ENCODE data around the gene CUZD1.
"Not testable (repeated sequence)": the region's sequence is repeated elsewhere in the genome, so short reads cannot be mapped to it uniquely, and the experiment has no call there.

The CUZD1 gene

DNA sequence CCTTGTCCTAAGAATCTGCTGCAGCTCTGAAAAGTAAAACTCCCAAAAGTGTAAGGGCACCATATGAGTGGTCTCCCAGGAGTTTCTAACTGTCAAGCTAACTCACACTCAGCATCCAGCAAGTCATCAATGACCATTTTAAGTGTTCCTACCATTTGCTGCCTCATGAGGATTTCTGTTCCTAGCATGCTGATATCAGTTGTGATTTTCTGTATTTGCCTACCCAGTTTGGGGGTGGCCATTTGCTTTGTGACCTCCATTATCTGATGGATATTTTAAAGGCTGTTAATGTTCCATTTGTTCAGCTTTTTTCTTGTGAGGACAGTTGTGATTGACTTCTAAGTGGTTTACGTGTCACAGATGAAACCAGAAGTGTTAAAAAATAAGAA lies 30.8 kb upstream of the CUZD1 start:
- Histone ChIP-seq H3K9me3 (ENCODE audit: low read depth, low read length) (no peaks in the 10 kb centered on the region), H3K4me3 (no peak overlapping the region), H3K9ac (ENCODE audit: insufficient read length) (no peak overlapping the region), H3K27ac (no peak overlapping the region), H3K36me3 (ENCODE audit: insufficient read depth, low read length) (peaks cover 11% of the 10 kb centered on the region; the same call in 1 of the 2 replicates)
- TF ChIP-seq FOXP2 (optimal IDR thresholded peaks at IDR 0.05; ENCODE audit: control extremely low read depth, extremely low read length, insufficient read depth), result no peak
- TF ChIP-seq EZH2 (IDR thresholded peaks at IDR 0.05), result no peak
- no peak for TF ChIP-seq POLR2AphosphoS5 (IDR thresholded peaks at IDR 0.05; ENCODE audit: borderline replicate concordance, low read depth, low read length)
- no peak for DNase-seq (ENCODE audit: low read depth, low spot score)

GRCh38 chr10:122875843-122876466 lies 30.3 kb upstream of the CUZD1 start:
- DNase-seq (ENCODE audit: low read depth, low spot score), result no peak
- Histone ChIP-seq H3K27ac (no peak overlapping the region), H3K9me3 (ENCODE audit: low read depth, low read length) (no peaks in the 10 kb centered on the region), H3K9ac (ENCODE audit: insufficient read length) (no peak overlapping the region), H3K36me3 (ENCODE audit: insufficient read depth, low read length) (peaks cover 11% of the 10 kb centered on the region; the same call in 1 of the 2 replicates), H3K4me3 (no peak overlapping the region)
- TF ChIP-seq POLR2AphosphoS5 (IDR thresholded peaks at IDR 0.05; ENCODE audit: borderline replicate concordance, low read depth, low read length) (no peak), EZH2 (IDR thresholded peaks at IDR 0.05) (no peak), FOXP2 (optimal IDR thresholded peaks at IDR 0.05; ENCODE audit: control extremely low read depth, extremely low read length, insufficient read depth) (no peak)

DNA sequence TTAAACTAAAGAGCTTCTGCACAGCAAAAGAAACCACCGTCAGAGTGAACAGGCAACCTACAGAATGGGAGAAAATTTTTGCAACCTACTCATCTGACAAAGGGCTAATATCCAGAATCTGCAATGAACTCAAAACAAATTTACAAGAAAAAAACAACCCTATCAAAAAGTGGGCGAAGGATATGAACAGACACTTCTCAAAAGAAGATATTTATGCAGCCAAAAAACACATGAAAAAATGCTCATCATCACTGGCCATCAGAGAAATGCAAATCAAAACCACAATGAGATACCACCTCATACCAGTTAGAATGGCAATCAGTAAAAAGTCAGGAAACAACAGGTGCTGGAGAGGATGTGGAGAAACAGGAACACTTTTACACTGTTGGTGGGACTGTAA lies 26.3 kb upstream of the CUZD1 start:
- not testable (repeated sequence) for H3K27ac ChIP-seq; H3K9ac ChIP-seq (ENCODE audit: insufficient read length); H3K36me3 ChIP-seq (ENCODE audit: insufficient read depth, low read length); H3K4me3 ChIP-seq; DNase-seq (ENCODE audit: low read depth, low spot score); H3K9me3 ChIP-seq (ENCODE audit: low read depth, low read length)

GRCh38 chr10:122868768-122869167 lies 23.1 kb upstream of the CUZD1 start:
- not testable (repeated sequence) for H3K4me3 ChIP-seq; DNase-seq (ENCODE audit: low read depth, low spot score); H3K27ac ChIP-seq; H3K9me3 ChIP-seq (ENCODE audit: low read depth, low read length); H3K36me3 ChIP-seq (ENCODE audit: insufficient read depth, low read length); H3K9ac ChIP-seq (ENCODE audit: insufficient read length)

DNA sequence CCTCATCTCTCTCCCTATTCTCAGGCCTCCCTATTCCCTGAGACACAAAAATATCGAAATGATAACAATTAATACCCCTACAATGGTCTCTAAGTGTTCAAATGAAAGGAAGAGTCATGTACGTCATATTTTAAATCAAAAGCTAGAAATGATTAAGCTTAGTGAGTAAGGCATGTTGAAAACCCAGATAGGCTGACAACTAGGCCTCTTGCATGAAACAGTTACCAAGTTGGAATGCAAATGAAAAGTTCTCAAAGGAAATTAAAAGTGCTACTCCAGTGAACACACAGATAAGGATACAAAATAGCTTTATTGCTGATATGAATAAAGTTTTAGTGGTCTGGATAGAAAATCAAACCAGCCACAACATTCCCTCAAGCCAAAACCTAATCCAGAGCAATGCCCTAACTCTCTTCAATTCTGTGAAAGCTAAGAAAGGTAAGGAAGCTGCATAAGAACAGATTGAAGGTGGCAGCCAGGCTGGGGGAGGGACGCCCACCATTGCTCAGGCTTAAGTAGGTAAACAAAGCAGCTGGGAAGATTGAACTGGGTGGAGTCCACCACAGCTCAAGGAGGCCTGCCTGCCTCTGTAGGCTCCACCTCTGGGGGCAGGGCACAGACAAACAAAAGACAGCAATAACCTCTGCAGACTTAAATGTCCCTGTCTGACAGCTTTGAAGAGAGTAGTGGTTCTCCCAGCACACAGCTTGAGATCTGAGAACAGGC lies 21.3 kb upstream of the CUZD1 start:
- not testable (repeated sequence) for DNase-seq (ENCODE audit: low read depth, low spot score); H3K27ac ChIP-seq; H3K36me3 ChIP-seq (ENCODE audit: insufficient read depth, low read length); H3K9me3 ChIP-seq (ENCODE audit: low read depth, low read length); H3K9ac ChIP-seq (ENCODE audit: insufficient read length); H3K4me3 ChIP-seq

DNA sequence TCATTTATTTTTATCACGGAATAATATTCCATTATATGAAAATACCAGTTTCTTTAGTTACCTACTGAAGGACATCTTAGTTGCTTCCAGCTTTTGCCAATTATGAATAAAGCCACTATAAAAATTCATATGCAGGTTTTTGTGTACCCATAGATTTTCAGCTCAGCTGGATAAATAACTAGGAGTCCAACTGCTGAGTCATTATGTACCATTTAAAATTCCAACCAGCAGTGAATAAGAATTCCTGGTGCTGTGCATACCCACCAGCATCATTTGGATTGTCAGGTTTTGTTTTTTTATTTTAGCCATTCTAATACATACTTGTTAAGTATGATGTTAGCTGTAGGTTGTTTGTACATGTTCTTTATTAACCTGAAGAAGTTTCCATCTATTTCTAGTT lies 19.2 kb upstream of the CUZD1 start:
- H3K9ac ChIP-seq (ENCODE audit: insufficient read length), result no peak overlapping the region
- no peak for TF ChIP-seq FOXP2 (optimal IDR thresholded peaks at IDR 0.05; ENCODE audit: control extremely low read depth, extremely low read length, insufficient read depth)
- no peak for TF ChIP-seq EZH2 (IDR thresholded peaks at IDR 0.05)
- no peak for TF ChIP-seq POLR2AphosphoS5 (IDR thresholded peaks at IDR 0.05; ENCODE audit: borderline replicate concordance, low read depth, low read length)
- no peaks in the 10 kb centered on the region for H3K36me3 ChIP-seq (ENCODE audit: insufficient read depth, low read length)
- H3K4me3 ChIP-seq, result no peak overlapping the region
- H3K27ac ChIP-seq, result no peak overlapping the region
- no peaks in the 10 kb centered on the region for H3K9me3 ChIP-seq (ENCODE audit: low read depth, low read length)
- no peak for DNase-seq (ENCODE audit: low read depth, low spot score)

DNA sequence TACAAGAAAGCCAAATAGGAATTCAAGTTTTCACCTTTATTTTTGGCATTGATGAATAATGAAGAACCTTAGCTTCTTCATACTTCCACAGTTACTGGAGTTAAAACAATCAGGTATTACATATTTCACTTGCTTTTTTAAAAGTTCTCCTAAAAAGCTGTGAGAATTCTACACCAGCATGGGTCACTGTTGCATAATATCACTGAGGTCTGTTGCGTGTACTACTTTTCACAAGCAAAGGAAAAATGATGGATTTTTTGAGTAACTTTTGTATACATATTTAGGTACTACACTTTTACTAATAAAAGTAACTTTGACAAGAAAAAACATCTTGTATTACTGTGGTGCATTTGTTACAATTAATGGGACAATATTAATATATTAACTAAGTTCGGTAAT lies 18.5 kb upstream of the CUZD1 start:
- Histone ChIP-seq H3K36me3 (ENCODE audit: insufficient read depth, low read length) (no peaks in the 10 kb centered on the region), H3K9ac (ENCODE audit: insufficient read length) (no peak overlapping the region), H3K4me3 (no peak overlapping the region), H3K27ac (no peak overlapping the region), H3K9me3 (ENCODE audit: low read depth, low read length) (no peaks in the 10 kb centered on the region)
- DNase-seq (ENCODE audit: low read depth, low spot score), result no peak
- TF ChIP-seq FOXP2 (optimal IDR thresholded peaks at IDR 0.05; ENCODE audit: control extremely low read depth, extremely low read length, insufficient read depth) (no peak), EZH2 (IDR thresholded peaks at IDR 0.05) (no peak), POLR2AphosphoS5 (IDR thresholded peaks at IDR 0.05; ENCODE audit: borderline replicate concordance, low read depth, low read length) (no peak)

GRCh38 chr10:122863216-122864193 lies 17.8 kb upstream of the CUZD1 start:
- Histone ChIP-seq H3K9ac (ENCODE audit: insufficient read length) (no peak overlapping the region), H3K4me3 (no peak overlapping the region), H3K36me3 (ENCODE audit: insufficient read depth, low read length) (no peaks in the 10 kb centered on the region), H3K9me3 (ENCODE audit: low read depth, low read length) (no peaks in the 10 kb centered on the region), H3K27ac (no peak overlapping the region)
- TF ChIP-seq EZH2 (IDR thresholded peaks at IDR 0.05) (no peak), FOXP2 (optimal IDR thresholded peaks at IDR 0.05; ENCODE audit: control extremely low read depth, extremely low read length, insufficient read depth) (no peak), POLR2AphosphoS5 (IDR thresholded peaks at IDR 0.05; ENCODE audit: borderline replicate concordance, low read depth, low read length) (no peak)
- DNase-seq (ENCODE audit: low read depth, low spot score), result no peak

Data from SK-N-MC (cell line).